Heart left ventricle (tissue), 13 donors: ENCODE results near the gene DLGAP4.

Experiments
- CTCF ChIP-seq, 12 donors: fragments of 200-600 bp; sonication (generic) in 4 of 12; IDR thresholded peaks; one replicate each; pipeline versions ENCODE4 v1.5.0 to v1.8.0; 2018 to 2022; ENCODE audit warnings: antibody characterized with exemption in 12 of 12, mild to moderate bottlenecking in 5 of 12
- POLR2A ChIP-seq, 2 donors: fragments of 450-650 bp; IDR thresholded peaks; one replicate each; pipeline ENCODE4 v1.6.1; 2017; ENCODE audit warnings: antibody characterized with exemption in 2 of 2, mild to moderate bottlenecking in 2 of 2, moderate library complexity in 2 of 2
- donor health status: ischemic (EF 13 %, LVEDD 7.1; RV severe dilation, severe dysfunction).
- donor health status: DM: no; HTN: yes; CAD: no.
- donor health status: DM: no; HTN: no; CAD: no.
- donor health status: ischemic (EF 25% LVEDD 6.9; RV normal size, moderate dysfunction).
- donor health status: ischemic (EF 25% LVEDD 5.7; RV mildly dilated, moderate dysfunction).
- donor health status: ischemic (EF 35%, LVEDD 5.7; RV mildly dilated, moderate dysfunction).
- donor health status: nonischemic (EF 11% LVEDD 7.7; RV severe dilation, severe dysfunction).
- donor health status: DM: yes; HTN: yes; CAD: no.
- donor health status: PGD.
- donor health status: ischemic (EF 29% LVEDD 5.4; RV normal size, mild dysfunction).
- donor health status: nonischemic (EF 23%, LVEDD 6.1; RV moderate dilation, normal function).

GRCh38 chr20:36298795-36299339 is 7.3 kb upstream of the DLGAP4 start:
- TF ChIP-seq CTCF (IDR thresholded peaks at IDR 0.05) (no peak), POLR2A (IDR thresholded peaks at IDR 0.05) (no peak)
